GM12892 (cell line): Measurements from ENCODE around the gene SORCS2.

ENCODE experiments used
- POLR2A ChIP-seq: IDR thresholded peaks from 2 replicates; pipeline ENCODE4 v1.6.1; 2011; ENCODE audit warnings: low read depth, low read length, control low read depth
- POLR2AphosphoS5 ChIP-seq: IDR thresholded peaks from 2 replicates; pipeline ENCODE4 v1.6.1; 2011; ENCODE audit warnings: low read depth, low read length, control low read depth

DNA sequence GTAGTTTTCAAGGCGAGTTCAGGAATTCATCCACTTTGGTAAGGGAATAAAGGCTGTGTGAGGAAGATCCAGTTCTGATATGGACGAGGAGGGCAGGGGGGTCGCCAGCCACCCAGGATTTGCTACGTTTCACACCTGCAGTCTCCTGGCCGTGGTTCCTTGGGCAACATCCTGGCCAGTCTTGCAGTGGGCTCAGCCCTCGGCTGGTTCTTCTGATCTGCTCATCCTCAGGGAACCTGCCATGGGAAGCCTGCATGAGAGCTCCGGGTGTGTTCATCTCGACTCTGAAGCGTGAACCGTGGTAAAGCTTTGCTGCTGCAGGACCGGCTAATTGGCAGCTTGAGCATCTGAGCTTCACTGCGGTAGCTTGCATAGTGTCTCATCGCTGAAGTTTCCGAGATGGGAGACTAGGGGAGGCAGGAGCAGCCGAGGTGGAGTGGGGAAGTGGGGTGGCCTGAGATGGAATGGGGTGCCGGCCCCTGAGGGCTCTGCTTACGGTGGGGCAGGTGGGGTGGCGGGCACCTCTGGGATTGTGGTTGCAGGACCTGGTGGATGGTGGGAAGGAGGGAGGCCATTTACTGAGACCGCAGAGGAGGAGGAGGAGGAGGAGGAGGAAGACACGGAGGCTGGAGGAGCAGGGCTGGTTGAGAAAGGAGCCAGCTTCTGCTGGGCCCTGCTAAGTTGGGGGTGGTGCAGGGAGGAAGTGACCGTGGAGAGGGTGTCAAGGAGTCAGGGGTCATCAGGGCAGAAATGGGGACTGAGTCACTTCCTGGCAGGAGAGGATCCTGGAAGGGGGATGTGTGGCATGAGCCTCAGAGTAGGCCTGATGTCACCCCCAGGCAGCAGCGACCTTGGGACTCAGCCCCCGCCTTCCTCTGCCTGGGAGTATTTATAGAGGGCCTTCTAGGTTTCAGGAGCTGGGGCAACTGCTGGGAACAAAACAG, 455.5 kb downstream of the SORCS2 start:
- no peak for TF ChIP-seq POLR2A
- no peak for TF ChIP-seq POLR2AphosphoS5
